Omental fat pad (tissue), 4 donors: ENCODE measurements around the gene DYSF. TPM values are rescaled to one million over a fixed set of nuclear protein-coding genes. Genes with fewer than 3 reads are reported as not detected.

Source experiments
- ATAC-seq: fragments of 150-250 bp; one replicate; pipeline ENCODE4 v1.9.1; 2016; ENCODE audit warnings: mild to moderate bottlenecking, moderate library complexity; ENCODE audit not compliant: low FRiP score
- DNase-seq: peaks from one replicate; pipeline ENCODE4 v3.0.0-alpha.2; 2019; ENCODE audit warnings: low spot score
- total RNA-seq, 4 donors: library from RNA; depleted of rRNA; stranded (reverse); fragments of >200 nt; gene quantifications; one replicate each; pipeline ENCODE4 v1.1.0, GENCODE V29; 2016
- TF ChIP-seq, protein P1 (sequence below), 3 donors: fragments of 450-650 bp; IDR thresholded peaks; one replicate each; pipeline ENCODE4 v1.5.1; 2016 to 2017; ENCODE audit warnings: antibody characterized with exemption in 3 of 3, mild to moderate bottlenecking in 3 of 3, moderate library complexity in 2 of 3

The DYSF gene
- total RNA-seq, 4 donors from 2014 or later = 7.9 to 70.5 (median 17.8) TPM

DNA sequence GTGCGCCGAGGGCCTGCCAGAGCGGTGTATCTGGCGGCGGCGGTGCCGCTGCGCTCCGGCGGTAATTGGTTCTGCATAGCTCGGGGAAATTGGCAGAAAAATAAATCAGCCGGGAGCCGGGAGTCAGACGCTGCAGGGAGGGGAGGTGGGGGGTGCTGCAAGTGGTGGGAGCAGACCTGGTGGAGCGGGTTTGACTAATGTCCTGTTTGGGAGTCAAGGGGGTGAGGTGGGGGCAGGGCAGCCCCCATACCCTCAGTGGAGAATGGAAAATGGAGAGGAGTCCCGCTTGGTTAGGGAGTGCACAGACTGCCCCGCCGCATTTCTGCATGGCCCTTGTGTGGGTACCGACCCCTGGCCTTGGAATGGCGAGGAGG lies 107.3 kb downstream of the DYSF start:
- ATAC-seq (no peak), DNase-seq (no peak)
- TF ChIP-seq, protein P1, sequence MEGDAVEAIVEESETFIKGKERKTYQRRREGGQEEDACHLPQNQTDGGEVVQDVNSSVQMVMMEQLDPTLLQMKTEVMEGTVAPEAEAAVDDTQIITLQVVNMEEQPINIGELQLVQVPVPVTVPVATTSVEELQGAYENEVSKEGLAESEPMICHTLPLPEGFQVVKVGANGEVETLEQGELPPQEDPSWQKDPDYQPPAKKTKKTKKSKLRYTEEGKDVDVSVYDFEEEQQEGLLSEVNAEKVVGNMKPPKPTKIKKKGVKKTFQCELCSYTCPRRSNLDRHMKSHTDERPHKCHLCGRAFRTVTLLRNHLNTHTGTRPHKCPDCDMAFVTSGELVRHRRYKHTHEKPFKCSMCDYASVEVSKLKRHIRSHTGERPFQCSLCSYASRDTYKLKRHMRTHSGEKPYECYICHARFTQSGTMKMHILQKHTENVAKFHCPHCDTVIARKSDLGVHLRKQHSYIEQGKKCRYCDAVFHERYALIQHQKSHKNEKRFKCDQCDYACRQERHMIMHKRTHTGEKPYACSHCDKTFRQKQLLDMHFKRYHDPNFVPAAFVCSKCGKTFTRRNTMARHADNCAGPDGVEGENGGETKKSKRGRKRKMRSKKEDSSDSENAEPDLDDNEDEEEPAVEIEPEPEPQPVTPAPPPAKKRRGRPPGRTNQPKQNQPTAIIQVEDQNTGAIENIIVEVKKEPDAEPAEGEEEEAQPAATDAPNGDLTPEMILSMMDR (IDR thresholded peaks at IDR 0.05) = no peak

GRCh38 chr2:71561441-71562267 lies 108.3 kb downstream of the DYSF start:
- ATAC-seq (no peak), DNase-seq (no peak)
- TF ChIP-seq, protein P1 (IDR thresholded peaks at IDR 0.05) = no peak

DNA sequence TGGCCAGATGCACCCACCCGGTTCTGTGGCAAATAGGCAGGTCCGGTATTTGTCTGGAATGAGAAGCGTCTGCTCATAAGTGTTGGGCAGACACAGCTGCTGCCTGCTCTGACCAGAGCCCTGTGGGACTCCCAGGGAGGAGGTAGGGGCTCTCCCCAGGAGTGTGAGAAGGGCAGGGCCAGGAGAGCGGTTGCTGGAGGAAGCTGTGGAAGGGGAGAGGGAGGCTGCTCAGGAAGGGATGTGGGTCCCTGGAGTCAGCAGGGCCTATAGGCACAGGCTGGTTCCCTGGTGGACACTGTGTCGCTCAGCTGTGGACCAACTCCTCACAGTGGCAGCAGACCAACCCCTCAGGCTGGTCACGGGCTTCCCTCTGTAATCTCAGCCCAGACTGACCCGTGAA lies 109.2 kb downstream of the DYSF start:
- TF ChIP-seq, protein P1 (IDR thresholded peaks at IDR 0.05) = no peak
- no peak for ATAC-seq
- no peak for DNase-seq

GRCh38 chr2:71563872-71564271 lies 110.5 kb downstream of the DYSF start:
- ATAC-seq (no peak), DNase-seq (no peak)
- TF ChIP-seq, protein P1 (IDR thresholded peaks at IDR 0.05) = no peak

DNA sequence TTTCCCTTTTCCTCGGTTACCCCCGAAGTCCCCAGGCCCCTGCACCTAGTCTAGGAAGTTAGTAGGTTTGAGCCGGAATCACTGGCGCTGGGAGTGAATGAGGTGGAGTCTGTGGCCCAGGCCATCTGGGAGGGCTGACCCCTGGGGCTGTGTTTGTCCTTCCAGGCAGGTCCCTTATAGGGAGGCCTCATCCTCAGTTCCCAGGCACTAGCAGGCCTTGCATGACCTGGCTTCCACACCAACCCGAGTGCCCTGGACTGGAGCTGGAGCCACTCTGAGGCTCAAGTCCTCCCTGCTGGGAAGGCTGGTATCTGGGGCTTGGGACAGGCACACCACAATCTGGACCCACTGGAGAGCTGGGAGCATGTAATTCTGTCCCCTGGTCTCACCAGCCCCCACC lies 111.0 kb downstream of the DYSF start:
- no peak for DNase-seq
- ATAC-seq = no peak
- TF ChIP-seq, protein P1 (IDR thresholded peaks at IDR 0.05) = no peak

- DNase-seq = no peak
- ATAC-seq = no peak
- TF ChIP-seq, protein P1 (IDR thresholded peaks at IDR 0.05) = no peak
These were observed 111.4 kb downstream of the DYSF start for GRCh38 chr2:71564790-71565189.

GRCh38 chr2:71566372-71566771 lies 113.0 kb downstream of the DYSF start:
- DNase-seq (no peak), ATAC-seq (no peak)
- TF ChIP-seq, protein P1 (IDR thresholded peaks at IDR 0.05) = no peak
